GM13976 (cell line): ENCODE results near the gene ARL11.
"Not testable (repeated sequence)": the region's sequence is repeated elsewhere in the genome, so short reads cannot be mapped to it uniquely, and the experiment has no call there.

Source experiments
- DNase-seq: peaks from one replicate; pipeline ENCODE4 v3.0.0; 2012; ENCODE audit warnings: low spot score
- CTCF ChIP-seq: IDR thresholded peaks from 2 replicates; pipeline ENCODE4 v1.5.1; 2012; ENCODE audit warnings: borderline replicate concordance, mild to moderate bottlenecking; ENCODE audit not compliant: insufficient read depth; ENCODE audit errors: extremely low read depth, missing control alignments, control extremely low read depth
- in situ Hi-C: fragments of 300-500 bp; cut with MboI; formaldehyde crosslinking; loops from one replicate; pipeline ENCODE4 v1.12.0; 2022; ENCODE audit warnings: low sequenced_read_pairs, mixed read lengths, inconsistent platforms; ENCODE audit not compliant: unreplicated experiment

ARL11 gene

GRCh38 chr13:49604570-49604969, 23.7 kb upstream of the ARL11 start:
- no peak for TF ChIP-seq CTCF
- in situ Hi-C loops = no loop called here
- no peak for DNase-seq

- DNase-seq = peak; percentile 77
- peak; percentile 85 for TF ChIP-seq CTCF
- in situ Hi-C loops = no loop called here
Measured at GRCh38 chr13:49606747-49607648, 21.3 kb upstream of the ARL11 start.

- no peak for TF ChIP-seq CTCF
- in situ Hi-C loops = no loop called here
- DNase-seq = no peak
Measured at GRCh38 chr13:49607761-49608160, 20.5 kb upstream of the ARL11 start.

GRCh38 chr13:49608651-49609331, 19.5 kb upstream of the ARL11 start:
- TF ChIP-seq CTCF = no peak
- DNase-seq = no peak
- in situ Hi-C loops = no loop called here

- in situ Hi-C loops = loop anchor here (5.0 kb wide), 1 partner anchor 308 kb away; no protein-coding TSS in a partner anchor
- no peak for DNase-seq
- TF ChIP-seq CTCF = no peak
Measured at GRCh38 chr13:49610176-49610575, 18.1 kb upstream of the ARL11 start.

GRCh38 chr13:49612042-49612441, 16.3 kb upstream of the ARL11 start:
- in situ Hi-C loops = loop anchor here (5.0 kb wide), 1 partner anchor 310 kb away; no protein-coding TSS in a partner anchor
- not testable (repeated sequence) for DNase-seq
